NK-92 (cell line): ENCODE measurements around the gene ZBTB11.
"Not testable (repeated sequence)": the region's sequence is repeated elsewhere in the genome, so short reads cannot be mapped to it uniquely, and the experiment has no call there.

ENCODE experiments used
- DNase-seq: peaks from one replicate; lab custom pipeline; 2025; ENCODE audit not compliant: unreplicated experiment; lab: John Stamatoyannopoulos, UW

The ZBTB11 gene

GRCh38 chr3:101623656-101624055 lies 53.3 kb downstream of the ZBTB11 start:
- DNase-seq: no peak

GRCh38 chr3:101619734-101620133 lies 57.2 kb downstream of the ZBTB11 start:
- no peak for DNase-seq

GRCh38 chr3:101618726-101619125 lies 58.2 kb downstream of the ZBTB11 start:
- no peak for DNase-seq

DNA sequence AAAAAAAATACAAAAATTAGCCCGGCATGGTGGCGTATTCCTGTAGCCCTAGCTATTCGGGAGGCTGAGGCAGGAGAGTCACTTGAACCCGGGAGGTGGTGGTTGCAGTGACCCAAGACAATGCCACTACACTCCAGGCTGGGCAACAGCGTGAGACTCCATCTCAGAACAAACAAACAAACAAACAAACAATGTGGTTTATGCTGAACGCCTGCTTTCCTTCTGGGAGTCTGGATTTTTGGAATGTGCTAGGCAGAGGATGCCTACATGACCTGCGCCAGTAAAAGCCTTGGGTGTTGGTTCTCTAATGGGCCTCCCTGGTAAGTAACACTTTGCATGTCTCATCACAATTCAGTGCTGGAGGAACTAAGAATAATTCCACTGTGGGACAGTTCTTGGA lies 59.5 kb downstream of the ZBTB11 start:
- no peak for DNase-seq

GRCh38 chr3:101615525-101615924 lies 61.4 kb downstream of the ZBTB11 start:
- DNase-seq: no peak

DNA sequence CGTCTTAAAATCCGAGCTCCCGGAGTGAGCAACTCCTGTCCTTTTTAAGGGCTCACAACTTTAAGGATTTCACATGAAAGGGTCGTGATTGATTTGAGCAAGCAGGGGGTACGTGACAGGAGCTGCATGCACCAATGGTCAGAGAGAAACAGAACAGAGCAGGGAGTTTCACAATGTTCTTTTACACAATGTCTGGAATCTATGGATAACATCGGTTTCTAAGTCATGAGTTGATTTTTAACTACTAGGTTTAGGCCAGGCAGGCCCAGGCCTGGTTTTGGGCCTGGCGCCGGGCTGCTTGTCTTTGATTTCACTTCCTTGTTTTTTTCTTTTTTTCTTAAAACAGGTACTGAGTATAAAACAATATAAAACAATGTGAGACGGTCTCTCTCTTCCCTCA lies 63.9 kb downstream of the ZBTB11 start:
- not testable (repeated sequence) for DNase-seq

DNA sequence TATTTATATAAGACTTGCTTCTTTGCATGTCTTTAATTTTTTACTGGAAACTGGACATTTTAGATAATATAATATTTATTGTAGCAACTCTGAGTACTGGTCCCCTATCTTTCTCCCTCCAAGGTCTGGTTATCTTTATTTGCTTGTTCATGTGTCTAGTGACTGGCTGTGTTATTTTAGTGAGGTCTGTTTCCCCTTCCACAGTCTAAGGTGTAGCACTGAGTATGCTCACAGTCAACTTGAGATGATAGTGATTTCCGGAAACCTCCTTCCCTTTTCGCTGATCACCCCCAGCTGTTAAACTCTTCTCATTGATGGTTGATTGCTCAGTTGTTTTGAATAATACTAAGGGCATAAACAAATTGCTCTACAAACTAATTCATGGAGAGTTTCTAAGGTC lies 65.9 kb downstream of the ZBTB11 start:
- DNase-seq: no peak

- not testable (repeated sequence) for DNase-seq
These were observed 71.5 kb downstream of the ZBTB11 start for GRCh38 chr3:101605398-101605797.

- DNase-seq: no peak
These were observed 73.7 kb downstream of the ZBTB11 start for GRCh38 chr3:101603184-101603583.

- no peak for DNase-seq
These were observed 74.2 kb downstream of the ZBTB11 start for GRCh38 chr3:101602731-101603130.
